Measurements from ENCODE around the gene NUSAP1. TPM values are rescaled to one million over a fixed set of nuclear protein-coding genes. Genes with fewer than 3 reads are reported as not detected.

Gene NUSAP1
- total and polyA plus RNA-seq, 2 of the 4 experiments (the other 2 are of a cell fraction) = 59.2 to 123 TPM

GRCh38 chr15:41354371-41354770 lies 21.7 kb downstream of the NUSAP1 start:
- no peak overlapping the region for H3K4ac ChIP-seq (ENCODE audit: low read depth, low read length)
- no peaks in the 10 kb centered on the region for H3K4me1 ChIP-seq (ENCODE audit: control insufficient read depth, insufficient read depth, low read length)
- no peak overlapping the region for H4K91ac ChIP-seq (ENCODE audit: insufficient read depth, low read depth, low read length)
- no peak overlapping the region for H2BK15ac ChIP-seq (ENCODE audit: low read depth, low read length)
- H3K79me1 ChIP-seq (ENCODE audit: low read depth in 1 of 2, low read length in 2 of 2) = peaks cover 14 to 22% of the 10 kb centered on the region in 2 experiments
- H2AK9ac ChIP-seq (replicated peaks; ENCODE audit: low read depth, low read length, poor library complexity) = no peak overlapping the region
- H2AFZ ChIP-seq (replicated peaks; ENCODE audit: low read length, poor library complexity) = no peak overlapping the region
- DNase-seq (no peak), ATAC-seq (ENCODE audit: low read depth) (no peak)
- WGBS, 2 experiments (ENCODE audit: extremely low coverage in 2 of 2, insufficient read length in 1 of 2) = 80% methylated on average over 2 of the region's 10 CpGs; no CpG with 5 or more reads in 1 of the 2 experiments
- H4K20me1 ChIP-seq (ENCODE audit: insufficient read depth, low read length) = no peaks in the 10 kb centered on the region
- no peaks in the 10 kb centered on the region for H3K27me3 ChIP-seq (ENCODE audit: control insufficient read depth, insufficient read depth, low read length)
- H3K14ac ChIP-seq (replicated peaks; ENCODE audit: low read depth, low read length) = no peak overlapping the region
- no peak overlapping the region for H3K18ac ChIP-seq (ENCODE audit: low read depth, low read length)
- no peak overlapping the region for H4K5ac ChIP-seq (ENCODE audit: low read depth, low read length)
- ChIA-PET CTCF (no interaction called here), POLR2A (ENCODE audit: unreplicated experiment) (no interaction called here)
- no peak overlapping the region for H3K4me2 ChIP-seq (ENCODE audit: low read depth, low read length)
- H2AK5ac ChIP-seq (ENCODE audit: low read depth, low read length) = no peak overlapping the region
- no peak overlapping the region for H2BK20ac ChIP-seq (ENCODE audit: low read depth, low read length)
- no peak overlapping the region for H2BK120ac ChIP-seq (ENCODE audit: low read depth, low read length)
- dilution Hi-C loops (cut with HindIII; ENCODE audit: low sequenced_read_pairs, unreplicated experiment) = no loop called here
- TF ChIP-seq BHLHE40 (IDR thresholded peaks at IDR 0.05; ENCODE audit: low read depth, low read length) (no peak), ELK1 (IDR thresholded peaks at IDR 0.05; ENCODE audit: borderline replicate concordance, low read depth, low read length) (no peak), CEBPB (IDR thresholded peaks at IDR 0.05; ENCODE audit: low read depth, low read length) (no peak), RFX5 (IDR thresholded peaks at IDR 0.05; ENCODE audit: low read depth, low read length) (no peak), RCOR1 (IDR thresholded peaks at IDR 0.05; ENCODE audit: insufficient replicate concordance, low read length) (no peak), NFE2L2 (IDR thresholded peaks at IDR 0.05; ENCODE audit: low read depth, low read length) (no peak), POLR2A (IDR thresholded peaks at IDR 0.05; ENCODE audit: low read depth, low read length) (no peak), MAFK (IDR thresholded peaks at IDR 0.05; ENCODE audit: low read depth, low read length) (no peak), MXI1 (IDR thresholded peaks at IDR 0.05; ENCODE audit: borderline replicate concordance, low read depth, low read length) (no peak), MAZ (IDR thresholded peaks at IDR 0.05; ENCODE audit: borderline replicate concordance, low read depth, low read length) (no peak), CHD1 (IDR thresholded peaks at IDR 0.05; ENCODE audit: low read depth, low read length) (no peak), SMC3 (IDR thresholded peaks at IDR 0.05; ENCODE audit: low read depth, low read length) (no peak), CTCF (conservative IDR thresholded peaks at IDR 0.05; ENCODE audit: low read depth, low read length) (no peak), RAD21 (IDR thresholded peaks at IDR 0.05; ENCODE audit: low read length) (no peak), USF2 (IDR thresholded peaks at IDR 0.05; ENCODE audit: low read depth, low read length) (no peak), FOS (IDR thresholded peaks at IDR 0.05; ENCODE audit: low read depth, low read length) (no peak)
- no peak overlapping the region for H3K4me3 ChIP-seq (ENCODE audit: insufficient read depth, low read depth, low read length)
- no peaks in the 10 kb centered on the region for H3K9me3 ChIP-seq (ENCODE audit: control insufficient read depth, insufficient read depth, low read length)
- no peak overlapping the region for H3K23ac ChIP-seq (ENCODE audit: low read depth, low read length)
- H3K9me1 ChIP-seq (ENCODE audit: insufficient read depth, low read length) = no peaks in the 10 kb centered on the region; the same call in 1 of the 2 replicates
- in situ Hi-C loops (cut with MboI; ENCODE audit: low sequenced_read_pairs) = no loop called here
- no peak overlapping the region for H3K9ac ChIP-seq (ENCODE audit: low read depth, low read length)
- H3K27ac ChIP-seq (ENCODE audit: insufficient read depth, low read length) = no peak overlapping the region
- intact Hi-C loops (cut with micrococcal nuclease) = no loop called here
- H3K36me3 ChIP-seq (ENCODE audit: control insufficient read depth, insufficient read depth, low read length) = peaks cover 11% of the 10 kb centered on the region
- no peak overlapping the region for H4K8ac ChIP-seq (ENCODE audit: low read depth in 2 of 2, low read length in 2 of 2)
- H2BK5ac ChIP-seq (ENCODE audit: low read depth, low read length, poor library complexity, severe bottlenecking) = no peak overlapping the region
- no TSS peak for BruUV-seq (replicated peaks)
- no peak overlapping the region for H3K56ac ChIP-seq (ENCODE audit: extremely low read depth, insufficient read depth, low read length)
